GM19043 (cell line): Measurements from ENCODE around the gene KIFC1.

Experiments used
- ATAC-seq: cut with Tn5 transposase; IDR thresholded peaks from one replicate; pipeline ENCODE4 v1.9.1; 2021; ENCODE audit warnings: low read depth; ENCODE audit not compliant: unreplicated experiment

KIFC1 gene

DNA sequence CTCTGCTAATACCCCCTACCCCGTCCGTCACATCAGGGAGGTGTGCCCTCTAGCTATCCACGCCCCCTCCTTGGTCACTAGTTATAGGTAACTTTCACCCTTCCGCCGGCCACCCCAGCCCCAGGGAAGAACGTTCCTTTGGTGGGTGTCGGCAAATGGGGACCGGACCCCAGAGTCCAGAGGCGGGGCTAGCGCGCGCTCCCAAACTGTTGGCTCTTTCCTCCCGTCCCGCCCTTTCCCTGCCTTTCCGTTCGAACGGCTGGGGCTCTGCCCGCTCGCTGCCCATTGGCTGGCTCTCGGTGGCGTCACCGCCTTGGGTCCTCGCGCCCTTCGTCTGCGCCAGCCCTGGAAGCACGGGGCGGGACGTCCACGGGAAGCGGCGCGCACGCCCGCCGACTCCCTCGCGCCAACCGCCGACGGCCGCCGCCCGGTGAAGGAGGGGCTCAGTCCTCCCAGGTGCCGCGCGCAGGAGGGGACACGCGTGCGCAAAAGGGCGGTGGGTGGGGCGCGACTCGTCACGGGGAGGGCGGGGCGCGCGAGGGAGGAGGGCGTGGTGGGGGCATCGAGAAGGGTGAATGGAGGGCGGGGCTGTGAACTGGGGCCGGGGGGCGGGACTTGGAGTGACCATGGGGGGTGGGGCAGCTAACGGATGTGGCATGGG, 18.6 kb downstream of the KIFC1 start:
- ATAC-seq = peak; percentile 85

DNA sequence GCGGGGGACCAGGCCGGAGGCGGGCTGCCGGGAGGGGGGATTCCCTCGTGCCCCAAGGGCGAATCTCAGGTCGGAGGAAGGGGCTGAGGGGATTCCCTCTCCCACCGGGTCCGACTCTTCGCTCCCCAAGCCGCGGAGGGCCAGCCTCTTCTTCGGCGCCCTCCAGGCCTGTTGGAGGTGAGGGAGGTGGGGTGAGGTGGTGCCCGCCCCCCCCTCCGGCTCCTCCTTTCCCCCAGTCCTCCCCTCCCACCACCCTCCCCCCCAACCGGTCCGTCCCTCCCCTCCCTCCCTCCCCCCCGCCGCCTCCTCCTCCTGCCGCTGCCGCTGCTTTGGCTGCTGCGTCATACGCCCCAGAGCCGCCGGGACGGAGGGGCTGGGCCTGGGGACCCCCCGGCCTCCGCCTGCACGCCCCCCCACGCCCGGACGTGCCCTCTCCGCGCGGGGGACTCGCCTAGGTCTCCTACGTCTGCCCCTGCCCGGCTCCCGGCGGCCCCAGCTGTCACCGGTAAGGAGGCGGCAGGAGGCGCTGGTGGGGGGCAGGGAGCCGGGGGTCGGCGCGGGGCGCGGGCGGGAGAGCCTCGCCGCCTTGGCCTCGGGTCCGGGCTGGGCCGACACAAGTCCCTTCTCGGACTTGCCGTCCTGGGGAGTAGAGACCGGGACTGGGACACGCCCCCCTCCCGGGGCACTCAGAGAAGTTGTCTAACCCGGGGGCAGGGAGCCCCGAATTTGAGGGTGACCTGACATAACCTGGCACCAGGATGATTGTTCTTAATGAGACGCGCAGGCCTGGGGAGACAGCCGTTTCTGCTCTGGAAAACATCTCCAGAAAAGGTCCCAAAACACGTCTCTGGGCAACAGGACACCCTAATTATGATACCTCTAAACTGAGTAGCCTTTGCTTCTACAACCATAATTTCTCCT, 19.3 kb downstream of the KIFC1 start, which contains the start of gene PHF1:
PHF1 (plus strand) TSS at position 304 of the 921 bp plus-strand sequence. CDS start 1,250 bp downstream, outside the sequence.
- peak; percentile 10 for ATAC-seq

DNA sequence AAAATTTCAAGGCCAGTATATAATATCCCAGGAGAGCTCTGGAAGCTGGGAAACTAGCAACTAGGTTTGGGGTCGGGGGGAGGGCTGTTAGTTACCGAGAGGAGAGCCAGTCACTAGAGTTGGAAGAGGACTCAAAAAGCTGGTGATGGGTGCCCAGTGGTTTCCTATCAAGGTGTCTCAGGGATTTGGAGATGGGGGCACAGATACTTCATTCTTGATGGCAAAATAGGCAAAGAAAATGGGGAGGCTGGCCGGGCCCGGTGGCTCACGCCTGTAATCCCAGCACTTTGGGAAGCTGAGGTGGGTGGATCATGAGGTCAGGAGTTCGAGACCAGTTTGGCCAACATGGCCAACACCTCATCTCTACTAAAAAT, 20.0 kb downstream of the KIFC1 start:
- no peak for ATAC-seq

DNA sequence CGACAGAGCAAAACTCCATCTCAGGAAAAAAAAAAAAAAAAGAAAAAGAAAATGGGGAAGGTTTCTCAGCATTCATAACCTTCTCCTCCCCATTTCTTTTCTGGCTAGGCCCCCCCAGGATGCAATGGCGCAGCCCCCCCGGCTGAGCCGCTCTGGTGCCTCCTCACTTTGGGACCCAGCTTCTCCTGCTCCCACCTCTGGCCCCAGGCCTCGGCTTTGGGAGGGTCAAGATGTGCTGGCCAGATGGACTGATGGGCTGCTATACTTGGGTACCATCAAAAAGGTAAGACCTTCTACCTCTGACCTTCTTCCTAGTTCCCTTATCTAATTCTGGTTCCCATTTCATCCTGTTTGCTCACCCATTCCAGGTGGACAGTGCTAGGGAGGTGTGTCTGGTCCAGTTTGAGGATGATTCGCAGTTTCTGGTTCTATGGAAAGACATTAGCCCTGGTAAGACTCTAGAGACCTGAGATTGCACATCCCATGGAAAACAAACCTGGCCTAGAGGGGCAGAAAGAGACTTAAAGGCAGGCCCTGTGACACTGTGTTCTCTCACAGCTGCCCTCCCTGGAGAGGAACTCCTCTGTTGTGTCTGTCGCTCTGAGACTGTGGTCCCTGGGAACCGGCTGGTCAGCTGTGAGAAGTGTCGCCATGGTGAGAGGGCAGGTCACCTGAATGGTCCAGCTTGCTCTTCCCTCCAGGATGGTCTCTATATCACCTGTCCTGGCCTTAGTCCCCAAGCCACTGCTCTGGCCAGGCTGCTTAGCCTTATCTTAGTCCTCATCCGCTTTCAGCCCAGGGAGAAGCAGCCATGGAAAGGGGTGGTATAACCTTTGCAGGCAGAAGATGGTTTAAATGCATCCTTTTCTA, 20.8 kb downstream of the KIFC1 start:
- no peak for ATAC-seq

DNA sequence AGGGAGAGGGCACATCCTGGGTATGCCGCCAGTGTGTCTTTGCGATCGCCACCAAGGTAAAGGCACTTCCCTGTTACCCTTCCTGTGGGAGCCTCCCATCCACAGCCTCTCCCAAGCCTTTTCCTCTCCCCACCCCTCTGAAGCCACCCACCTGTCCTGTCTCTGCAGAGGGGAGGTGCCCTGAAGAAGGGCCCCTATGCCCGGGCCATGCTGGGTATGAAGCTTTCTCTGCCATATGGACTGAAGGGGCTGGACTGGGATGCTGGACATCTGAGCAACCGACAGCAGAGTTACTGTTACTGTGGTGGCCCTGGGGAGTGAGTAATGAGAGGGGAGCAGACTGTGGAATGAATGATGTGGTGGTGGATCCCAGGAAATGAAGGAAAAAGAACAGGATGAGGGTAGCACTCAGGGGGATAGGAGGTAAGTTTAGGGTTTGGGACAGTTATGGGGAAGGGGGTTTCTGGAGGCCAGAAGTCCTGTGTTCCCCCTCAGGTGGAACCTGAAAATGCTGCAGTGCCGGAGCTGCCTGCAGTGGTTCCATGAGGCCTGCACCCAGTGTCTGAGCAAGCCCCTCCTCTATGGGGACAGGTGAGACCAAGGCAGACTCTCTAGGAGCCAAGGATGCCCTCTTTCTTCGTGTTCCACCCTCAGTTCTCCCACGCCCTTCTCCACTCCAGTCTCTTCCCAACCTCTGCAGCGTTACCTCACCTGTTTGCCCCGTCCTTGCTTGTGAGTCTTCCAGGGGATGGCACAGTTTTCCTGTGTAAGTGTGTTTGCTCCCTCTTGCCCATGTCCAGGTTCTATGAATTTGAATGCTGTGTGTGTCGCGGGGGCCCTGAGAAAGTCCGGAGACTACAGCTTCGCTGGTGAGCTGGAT, 21.9 kb downstream of the KIFC1 start:
- no peak for ATAC-seq

DNA sequence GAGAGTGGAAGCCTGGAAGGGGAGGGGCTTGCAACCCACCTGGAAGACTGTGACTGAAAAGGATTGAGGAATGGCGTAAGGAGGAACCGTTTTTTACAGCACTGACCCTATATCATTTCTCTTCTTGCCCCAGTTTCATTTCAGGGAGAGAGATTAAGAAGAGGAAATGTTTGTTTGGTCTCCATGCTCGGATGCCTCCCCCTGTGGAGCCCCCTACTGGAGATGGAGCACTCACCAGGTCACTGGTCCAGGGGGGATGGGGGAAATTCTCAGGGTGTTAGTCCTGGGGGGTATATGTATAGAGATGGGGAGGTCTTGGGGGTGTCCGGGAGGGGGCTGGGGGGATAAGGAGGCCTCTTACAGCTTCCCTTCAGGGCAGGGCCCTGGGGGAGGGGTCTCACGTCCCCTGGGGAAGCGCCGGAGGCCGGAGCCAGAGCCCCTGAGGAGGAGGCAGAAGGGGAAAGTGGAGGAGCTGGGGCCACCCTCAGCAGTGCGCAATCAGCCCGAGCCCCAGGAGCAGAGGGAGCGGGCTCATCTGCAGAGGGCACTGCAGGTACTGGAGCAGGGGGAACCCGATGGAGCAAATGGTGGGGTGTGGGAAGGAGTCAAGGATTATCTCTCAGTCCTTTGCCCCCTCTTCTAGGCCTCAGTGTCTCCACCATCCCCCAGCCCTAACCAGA, 23.1 kb downstream of the KIFC1 start:
- ATAC-seq = no peak

DNA sequence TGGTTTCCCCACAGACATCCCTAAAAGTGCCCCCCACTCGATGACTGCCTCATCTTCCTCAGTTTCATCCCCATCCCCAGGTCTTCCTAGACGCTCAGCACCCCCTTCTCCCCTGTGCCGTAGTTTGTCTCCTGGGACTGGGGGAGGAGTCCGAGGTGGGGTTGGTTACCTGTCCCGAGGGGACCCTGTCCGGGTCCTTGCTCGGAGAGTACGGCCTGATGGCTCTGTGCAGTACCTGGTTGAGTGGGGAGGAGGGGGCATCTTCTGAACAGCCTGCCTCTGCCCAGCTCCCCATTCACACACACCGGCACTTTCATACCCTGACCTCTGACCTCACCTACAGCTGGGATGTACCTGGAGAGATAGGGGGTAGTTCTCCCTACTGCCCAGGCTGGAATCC, 24.2 kb downstream of the KIFC1 start:
- no peak for ATAC-seq

DNA sequence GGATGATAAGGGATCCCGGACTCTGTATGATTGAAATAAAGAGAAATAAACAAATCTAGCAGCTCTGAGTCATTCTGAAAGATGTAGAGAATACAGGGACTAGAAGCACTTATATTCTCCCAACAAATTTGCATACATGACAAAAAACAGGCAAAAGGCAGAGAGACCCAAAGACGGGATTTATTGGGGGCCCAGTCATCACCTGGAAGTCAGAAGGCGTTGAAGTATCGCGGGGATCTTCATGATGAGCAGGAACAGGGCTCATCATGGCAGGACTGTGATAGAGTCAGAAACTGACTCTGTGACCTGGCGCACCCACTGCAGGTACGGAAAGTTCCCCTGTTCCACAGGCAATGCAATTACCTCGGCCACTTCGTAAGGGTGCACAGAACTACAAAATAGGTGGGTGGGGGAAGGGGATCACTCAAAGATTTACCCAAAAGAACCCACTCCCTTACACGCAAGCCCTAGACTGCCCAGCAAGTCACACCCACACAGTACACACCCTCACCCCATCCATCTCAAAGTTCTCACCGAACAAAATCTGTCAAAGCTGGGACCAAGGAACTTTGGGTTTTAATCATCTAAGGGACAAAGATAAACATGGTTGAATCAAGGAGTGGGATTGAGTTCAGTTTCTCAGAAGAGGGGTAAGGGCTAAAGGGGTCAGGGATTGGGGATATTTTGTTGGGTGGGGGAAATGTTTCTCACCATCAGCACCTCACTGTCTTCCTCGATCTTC, 24.9 kb downstream of the KIFC1 start:
- ATAC-seq = no peak

DNA sequence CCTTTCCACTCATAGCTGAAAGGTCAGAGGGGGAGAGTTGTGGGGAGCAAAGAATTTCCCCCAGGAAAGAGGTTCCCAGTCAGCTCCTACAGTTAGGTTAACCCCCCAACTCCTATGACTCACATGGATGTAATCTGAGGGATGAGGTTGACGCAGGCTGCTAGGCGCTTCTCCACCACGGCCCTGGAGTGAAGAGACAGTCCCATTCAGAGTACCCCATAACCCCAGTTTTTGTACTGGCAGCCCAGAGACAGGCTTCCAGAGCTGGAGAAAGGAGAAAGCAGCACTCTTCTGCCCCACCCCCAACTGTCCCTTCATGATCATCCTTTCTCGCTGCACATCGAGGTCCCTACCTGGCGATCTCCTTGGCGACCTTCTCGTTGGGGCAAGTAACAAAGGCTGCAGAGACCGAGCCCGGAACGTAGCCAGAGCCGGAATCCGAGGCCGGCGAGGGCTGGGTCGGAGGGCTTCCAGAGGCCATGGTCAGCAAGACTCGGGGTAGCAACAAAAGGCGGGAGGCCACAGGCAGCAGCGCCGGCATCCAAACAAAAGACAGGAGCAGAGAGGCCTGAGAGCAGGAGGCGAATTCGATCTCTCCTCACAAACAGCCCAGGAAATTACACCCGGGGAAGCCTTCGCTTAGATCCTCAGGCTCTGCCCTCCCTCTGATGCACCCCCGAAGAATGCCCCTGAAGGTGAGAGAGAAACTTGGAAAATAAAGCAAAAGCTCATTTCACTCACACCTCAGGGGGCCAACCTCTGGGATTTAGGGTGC, 25.7 kb downstream of the KIFC1 start:
- no peak for ATAC-seq

DNA sequence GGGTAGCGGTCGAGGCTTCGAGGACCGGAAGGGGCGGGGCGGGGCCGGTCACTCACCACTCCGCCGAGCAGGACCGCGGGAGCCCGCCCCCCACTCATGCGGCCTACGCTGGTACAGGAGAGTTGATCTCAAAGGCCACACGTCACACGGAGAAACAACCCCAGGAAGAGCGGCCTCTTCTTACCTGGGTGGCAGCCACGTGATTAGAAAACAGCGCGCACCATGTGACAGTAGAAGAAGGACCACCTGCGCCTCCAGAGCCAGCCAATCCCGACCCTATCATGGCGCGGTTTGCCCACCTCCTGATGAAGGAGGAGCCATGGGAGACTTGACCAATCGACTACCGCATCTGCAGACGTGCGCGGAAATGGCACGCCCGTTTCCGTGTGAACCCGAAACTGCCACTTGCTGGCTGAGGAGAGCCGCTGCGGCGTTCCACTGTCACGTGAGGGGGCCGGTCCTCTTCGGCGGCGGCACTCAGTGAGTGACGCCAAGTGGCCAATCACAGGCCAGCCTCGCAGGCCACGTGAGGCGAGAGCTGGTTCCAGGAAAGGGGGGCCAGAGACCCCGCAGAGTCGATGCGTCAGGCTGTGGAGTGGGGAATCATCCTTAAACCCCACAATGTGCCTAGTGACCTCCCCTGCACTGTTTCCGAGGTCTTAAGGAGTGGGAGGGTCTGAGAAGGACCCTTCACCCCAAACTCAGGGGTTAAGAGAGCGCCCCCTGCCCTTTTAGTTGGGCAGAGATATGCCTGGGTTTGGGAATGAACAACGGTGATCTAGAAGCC, 26.5 kb downstream of the KIFC1 start, which contains the start of gene CUTA:
CUTA (minus strand) TSS at position 205 of the 787 bp plus-strand sequence; CDS start at position 98, 107 bp downstream.
- peak; percentile 80 for ATAC-seq

DNA sequence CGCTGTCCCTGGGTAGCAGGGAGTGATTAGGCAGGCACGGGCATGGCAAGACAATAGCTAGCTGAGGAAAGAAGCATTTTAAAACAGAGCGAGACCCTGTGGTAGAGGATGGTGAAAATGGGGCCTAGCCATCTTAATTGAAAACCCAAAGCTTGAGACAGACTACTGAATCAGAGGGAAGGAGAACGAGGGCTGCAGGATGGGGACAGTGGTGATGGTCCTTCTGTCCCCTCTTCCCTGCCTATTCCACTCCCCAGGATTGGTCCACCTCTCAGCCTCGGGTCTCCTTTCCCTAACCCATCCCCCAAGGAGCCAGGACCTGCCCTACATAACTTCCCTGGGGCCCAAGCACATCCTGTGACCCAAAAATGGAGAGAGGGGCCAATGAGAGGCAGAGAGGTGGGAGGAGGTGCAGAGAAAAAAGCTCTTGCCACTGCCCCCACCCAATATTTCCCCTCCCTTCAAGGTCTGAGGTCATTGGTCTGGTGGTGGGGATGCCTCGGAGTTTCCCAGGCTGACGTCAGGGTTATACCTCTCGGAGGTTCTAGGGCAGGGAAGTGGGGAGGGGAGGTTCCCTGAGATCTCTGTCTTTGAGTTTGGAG, 27.2 kb downstream of the KIFC1 start:
- ATAC-seq = no peak

DNA sequence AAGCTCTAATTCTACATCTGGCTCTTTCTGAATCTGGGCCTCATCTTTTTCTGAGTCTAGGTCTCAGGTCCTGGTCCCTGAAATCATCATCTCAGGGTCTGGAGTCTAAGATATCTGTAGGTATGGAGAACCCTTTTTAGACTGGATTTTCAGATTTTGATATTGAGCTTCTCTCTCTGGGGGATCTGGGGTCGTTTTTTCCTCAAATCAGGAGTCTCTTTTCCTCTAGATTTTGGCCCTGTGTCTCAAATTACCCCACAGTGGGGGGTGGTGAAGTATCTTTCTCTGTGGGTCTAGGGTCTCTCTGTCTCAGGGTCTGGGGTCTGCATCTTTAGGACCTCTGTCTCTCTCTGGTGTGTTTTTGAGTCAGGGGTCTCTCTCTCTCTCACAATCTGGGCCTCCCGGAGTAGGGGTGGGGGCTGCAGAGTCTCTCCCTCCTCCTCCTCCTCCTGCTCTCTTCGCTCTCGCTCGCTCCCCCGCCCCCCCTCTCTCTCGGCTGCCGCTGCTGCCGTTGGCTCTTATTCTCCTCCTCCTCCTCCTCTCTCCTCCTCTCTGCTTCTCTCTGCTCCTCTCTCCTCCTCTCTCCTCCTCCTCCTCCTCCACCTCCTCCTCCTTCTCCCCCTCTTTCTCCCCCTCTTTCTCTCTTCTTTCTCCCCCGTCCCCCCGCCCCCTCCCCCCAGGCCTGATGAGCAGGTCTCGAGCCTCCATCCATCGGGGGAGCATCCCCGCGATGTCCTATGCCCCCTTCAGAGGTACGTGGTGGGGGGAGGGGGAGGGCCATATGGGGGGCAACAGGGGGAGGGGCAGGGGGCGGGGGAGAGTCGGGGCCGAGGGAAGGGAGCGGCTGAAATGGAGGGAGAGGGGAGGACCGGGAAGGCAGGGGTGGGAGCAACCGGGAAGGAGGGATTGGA, 28.2 kb downstream of the KIFC1 start, which contains the start of gene SYNGAP1:
SYNGAP1 (plus strand) TSS at position 486 of the 911 bp plus-strand sequence; CDS start at position 686, 200 bp downstream.
- no peak for ATAC-seq

DNA sequence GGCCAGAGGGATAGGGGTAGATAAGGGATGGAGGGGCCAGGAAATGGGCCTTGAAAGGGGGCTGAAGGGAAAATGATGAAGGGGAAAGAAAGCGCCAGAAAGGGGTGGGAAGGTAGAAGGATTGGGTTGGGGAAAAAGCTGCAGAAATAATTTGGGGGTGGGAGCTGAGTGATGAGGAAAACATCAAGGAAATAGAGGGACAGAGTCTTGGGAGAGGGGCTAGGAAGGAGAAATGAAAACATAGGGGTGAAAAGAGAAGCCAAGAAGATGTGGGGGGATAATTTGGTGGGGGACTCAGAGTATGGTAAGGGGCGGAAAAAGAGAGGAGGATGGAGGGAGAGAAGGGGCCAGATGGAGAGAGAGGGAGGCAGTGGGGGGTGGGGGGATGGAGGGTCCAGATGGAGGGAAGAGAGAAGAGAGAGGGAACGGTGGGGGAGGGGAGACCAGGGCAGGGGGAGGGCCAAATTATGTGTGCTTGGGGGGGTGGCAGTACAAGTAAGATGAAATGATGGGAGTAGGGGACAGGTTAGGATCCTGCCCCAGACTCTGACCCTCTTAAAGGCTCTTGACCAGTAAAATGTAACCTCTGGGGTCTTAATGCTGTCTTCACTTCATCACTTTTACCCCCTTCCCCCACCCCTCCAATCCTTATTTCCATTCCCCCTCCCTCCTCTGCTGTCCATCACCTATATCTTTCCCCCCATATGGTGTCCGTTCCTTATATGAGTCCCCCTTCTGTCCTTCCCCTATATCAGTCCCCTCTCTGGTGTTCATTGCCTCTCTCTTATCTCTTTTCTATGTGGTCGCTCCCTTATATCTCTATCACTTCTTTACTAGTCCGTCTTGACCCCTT, 29.1 kb downstream of the KIFC1 start:
- no peak for ATAC-seq

DNA sequence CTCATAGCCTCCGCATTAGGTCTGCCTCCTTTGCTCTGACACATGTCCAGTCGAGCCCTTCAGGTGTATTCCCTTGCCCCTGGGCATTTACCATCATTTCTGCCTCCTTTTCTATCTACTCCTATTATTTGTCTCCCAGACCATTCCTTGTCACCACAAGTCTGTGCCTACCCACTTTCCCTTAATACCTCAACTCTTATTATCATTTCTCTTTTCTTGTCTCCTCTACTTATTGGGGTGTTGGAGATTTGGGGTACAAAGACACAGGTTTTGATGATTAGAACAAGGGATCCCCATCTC, 29.7 kb downstream of the KIFC1 start:
- ATAC-seq = no peak

DNA sequence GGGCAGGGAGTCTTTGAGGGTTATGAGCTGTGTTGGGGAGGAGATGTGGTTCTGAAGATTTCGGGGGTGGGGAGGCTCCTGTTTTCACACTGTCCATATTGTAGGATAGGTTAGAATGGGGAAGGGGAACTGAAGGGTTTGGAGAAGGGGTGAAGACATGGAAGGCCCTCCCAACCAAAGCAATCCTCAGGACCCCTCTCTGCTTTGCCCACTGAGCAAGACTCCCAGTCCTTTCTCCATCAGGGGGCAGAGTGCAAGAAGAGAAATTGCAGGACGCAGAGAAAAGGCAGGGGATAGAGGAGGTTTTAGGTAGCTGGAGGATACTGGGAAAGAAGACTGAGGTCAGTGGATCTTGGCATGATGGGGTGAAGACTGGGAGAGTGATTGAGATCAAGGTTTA, 32.2 kb downstream of the KIFC1 start:
- no peak for ATAC-seq
